Measurements from ENCODE around the gene RNF213.
"Not testable (repeated sequence)": the region's sequence is repeated elsewhere in the genome, so short reads cannot be mapped to it uniquely, and the experiment has no call there.

RNF213 gene

GRCh38 chr17:80291691-80292487 is 31.2 kb downstream of the RNF213 start:
- no peak for DNase-seq (ENCODE audit: low read depth in 1 of 2, low spot score in 1 of 2)

- no peak for DNase-seq (ENCODE audit: low read depth in 1 of 2, low spot score in 1 of 2)
Measured at GRCh38 chr17:80292521-80292971, 31.9 kb downstream of the RNF213 start.

GRCh38 chr17:80294210-80294609 is 33.6 kb downstream of the RNF213 start:
- no peak for DNase-seq (ENCODE audit: low read depth in 1 of 2, low spot score in 1 of 2)

GRCh38 chr17:80294653-80295052 is 34.0 kb downstream of the RNF213 start:
- DNase-seq (ENCODE audit: low read depth in 1 of 2, low spot score in 1 of 2), result no peak

GRCh38 chr17:80295146-80295545 is 34.5 kb downstream of the RNF213 start:
- no peak for DNase-seq (ENCODE audit: low read depth in 1 of 2, low spot score in 1 of 2)

- DNase-seq (ENCODE audit: low read depth in 1 of 2, low spot score in 1 of 2), result no peak
Measured at GRCh38 chr17:80295559-80295958, 34.9 kb downstream of the RNF213 start.

- no peak for DNase-seq (ENCODE audit: low read depth in 1 of 2, low spot score in 1 of 2)
Measured at GRCh38 chr17:80296221-80296620, 35.6 kb downstream of the RNF213 start.

GRCh38 chr17:80297996-80298560 is 37.4 kb downstream of the RNF213 start:
- no peak for DNase-seq (ENCODE audit: low read depth in 1 of 2, low spot score in 1 of 2)

- not testable (repeated sequence) for DNase-seq (ENCODE audit: low read depth in 1 of 2, low spot score in 1 of 2)
Measured at GRCh38 chr17:80299350-80300100, 38.9 kb downstream of the RNF213 start.

GRCh38 chr17:80300756-80301155 is 40.1 kb downstream of the RNF213 start:
- DNase-seq (ENCODE audit: low read depth in 1 of 2, low spot score in 1 of 2), result not testable (repeated sequence)

- no peak for DNase-seq (ENCODE audit: low read depth in 1 of 2, low spot score in 1 of 2)
Measured at GRCh38 chr17:80303824-80304223, 43.2 kb downstream of the RNF213 start.

GRCh38 chr17:80307994-80308691 is 47.5 kb downstream of the RNF213 start:
- DNase-seq (ENCODE audit: low read depth in 1 of 2, low spot score in 1 of 2), result no peak

GRCh38 chr17:80308692-80309517 is 48.3 kb downstream of the RNF213 start:
- DNase-seq (ENCODE audit: low read depth in 1 of 2, low spot score in 1 of 2), result no peak

- no peak for DNase-seq (ENCODE audit: low read depth in 1 of 2, low spot score in 1 of 2)
Measured at GRCh38 chr17:80311216-80311827, 50.7 kb downstream of the RNF213 start.

- no peak for DNase-seq (ENCODE audit: low read depth in 1 of 2, low spot score in 1 of 2)
Measured at GRCh38 chr17:80312621-80313135, 52.0 kb downstream of the RNF213 start.

- no peak for DNase-seq (ENCODE audit: low read depth in 1 of 2, low spot score in 1 of 2)
Measured at GRCh38 chr17:80313160-80313829, 52.6 kb downstream of the RNF213 start.

- DNase-seq (ENCODE audit: low read depth in 1 of 2, low spot score in 1 of 2), result not testable (repeated sequence)
Measured at GRCh38 chr17:80313946-80314345, 53.3 kb downstream of the RNF213 start.

- DNase-seq (ENCODE audit: low read depth in 1 of 2, low spot score in 1 of 2), result no peak
Measured at GRCh38 chr17:80315517-80316182, 55.0 kb downstream of the RNF213 start.

- no peak for DNase-seq (ENCODE audit: low read depth in 1 of 2, low spot score in 1 of 2)
Measured at GRCh38 chr17:80316431-80316830, 55.8 kb downstream of the RNF213 start.
